ENCODE measurements around the gene ZNF469.

ZNF469 gene

GRCh38 chr16:88382491-88383400, at the start of gene ZNF469:
Gene ZNF469 (plus strand): TSS chr16:88382959. CDS start chr16:88427471, 44,512 bp downstream.
- no peak for DNase-seq

- no peak for DNase-seq
These were observed 48.6 kb upstream of the ZNF469 start for GRCh38 chr16:88333848-88334777.

- DNase-seq = no peak
These were observed 47.7 kb upstream of the ZNF469 start for GRCh38 chr16:88334778-88335720.

GRCh38 chr16:88337021-88337420, 45.7 kb upstream of the ZNF469 start:
- DNase-seq = no peak

GRCh38 chr16:88337538-88337937, 45.2 kb upstream of the ZNF469 start:
- no peak for DNase-seq

GRCh38 chr16:88338111-88338510, 44.6 kb upstream of the ZNF469 start:
- DNase-seq = no peak

- no peak for DNase-seq
These were observed 43.9 kb upstream of the ZNF469 start for GRCh38 chr16:88338896-88339295.

- no peak for DNase-seq
These were observed 42.6 kb upstream of the ZNF469 start for GRCh38 chr16:88339930-88340754.

GRCh38 chr16:88340755-88341150, 42.0 kb upstream of the ZNF469 start:
- no peak for DNase-seq

GRCh38 chr16:88341551-88342290, 41.0 kb upstream of the ZNF469 start:
- no peak for DNase-seq

GRCh38 chr16:88342491-88342890, 40.3 kb upstream of the ZNF469 start:
- DNase-seq = no peak

GRCh38 chr16:88343271-88343791, 39.4 kb upstream of the ZNF469 start:
- DNase-seq = no peak

GRCh38 chr16:88344411-88345030, 38.2 kb upstream of the ZNF469 start:
- DNase-seq = no peak

- DNase-seq = no peak
These were observed 37.6 kb upstream of the ZNF469 start for GRCh38 chr16:88345031-88345720.

- DNase-seq = no peak
These were observed 36.8 kb upstream of the ZNF469 start for GRCh38 chr16:88345721-88346560.

GRCh38 chr16:88346680-88347505, 35.9 kb upstream of the ZNF469 start:
- no peak for DNase-seq

GRCh38 chr16:88347656-88348376, 34.9 kb upstream of the ZNF469 start:
- DNase-seq = no peak

All from activated naive CD4-positive, alpha-beta T cell treated with Interleukin-2 at 50 U/mL for 16 hours (primary cell).